HCT116 (cell line): ENCODE results near the gene HBE1. TPM values are rescaled to one million over a fixed set of nuclear protein-coding genes. Genes with fewer than 3 reads are reported as not detected.

Experiments used
- ATAC-seq: fragments of 200-7000 bp; cut with Tn5 transposase; 2 replicates; pipeline ENCODE4 v1.9.1; 2020; ENCODE audit warnings: mild to moderate bottlenecking, moderate library complexity
- BruUV-seq: library from RNA; stranded (reverse); fragments of 400-500 nt; replicated peaks from 2 replicates; lab custom pipeline; 2021; lab: Mats Ljungman, UMichigan
- CTCF ChIA-PET: fragments of 300-600 bp; sonication (Branson Sonifier 250); formaldehyde crosslinking; loops from one replicate; lab custom pipeline; 2021; ENCODE audit warnings: antibody characterized with exemption; lab: Charles Lee
- POLR2A ChIA-PET: fragments of 300-600, 350-600 bp; sonication (Branson Sonifier 250); formaldehyde crosslinking; loops from one replicate; lab custom pipeline; 2021; ENCODE audit warnings: antibody characterized with exemption; lab: Charles Lee
- RAD21 ChIA-PET, 2 experiments: fragments of 300-600 bp; sonication (Branson Sonifier 250); formaldehyde crosslinking; loops; one replicate each; lab custom pipeline; 2023; ENCODE audit warnings: low total read pairs in 2 of 2; ENCODE audit not compliant: uncharacterized antibody in 2 of 2, unreplicated experiment in 2 of 2, low non-redundant PET in 1 of 2; lab: Charles Lee
- DNase-seq: peaks from one replicate; pipeline ENCODE4 v3.0.0-alpha.2; 2010; ENCODE audit warnings: low read depth, low spot score
- H2AFZ ChIP-seq: fragments of 200-600 bp; shearing (Covaris generic), sonication (generic); 2 replicates; pipeline ENCODE4 v1.6.1; 2017; ENCODE audit warnings: low read depth, mixed run types, mixed read lengths, antibody characterized with exemption, low read length; ENCODE audit not compliant: poor library complexity, severe bottlenecking
- H3K27ac ChIP-seq: 2 replicates; pipeline ENCODE4 v1.5.1; 2012; ENCODE audit warnings: low read depth, low read length
- H3K27me3 ChIP-seq: fragments of 200-600 bp; sonication (generic); 2 replicates; pipeline ENCODE4 v1.6.1; 2016; ENCODE audit warnings: mixed run types, low read length, mixed read lengths; ENCODE audit not compliant: insufficient read depth
- H3K36me3 ChIP-seq, 2 experiments: fragments of 200-500 bp in 1 of 2; fragments of 200-600 bp in 1 of 2; sonication (Bioruptor generic) in 1 of 2; sonication (generic) in 1 of 2; 2 replicates each; pipeline versions ENCODE4 v1.5.1 to v1.6.1; 2014 to 2016; ENCODE audit warnings: low read length in 2 of 2, inconsistent platforms in 1 of 2, mixed read lengths in 1 of 2, mixed run types in 1 of 2; ENCODE audit not compliant: insufficient read depth in 2 of 2, control insufficient read depth in 1 of 2
- H3K4me1 ChIP-seq, 2 experiments: fragments of 200-600 bp in 1 of 2; sonication (generic) in 1 of 2; 2 replicates each; pipeline versions ENCODE4 v1.5.1 to v1.6.1; 2012 to 2017; ENCODE audit warnings: low read length in 2 of 2, inconsistent platforms in 1 of 2, mild to moderate bottlenecking in 1 of 2, mixed read lengths in 1 of 2, mixed run types in 1 of 2, moderate library complexity in 1 of 2; ENCODE audit not compliant: insufficient read depth in 2 of 2, control insufficient read depth in 1 of 2
- H3K4me2 ChIP-seq: fragments of 200-600 bp; sonication (generic); 2 replicates; pipeline ENCODE4 v1.6.1; 2017; ENCODE audit warnings: mixed run types, low read length, mixed read lengths
- H3K4me3 ChIP-seq, 2 experiments: fragments of 200-600 bp in 1 of 2; sonication (generic) in 1 of 2; replicated peaks in 1 of 2; 2 replicates each; pipeline ENCODE4 v1.5.1; 2011 to 2016; ENCODE audit warnings: low read length in 2 of 2, control low read depth in 1 of 2, low read depth in 1 of 2, mild to moderate bottlenecking in 1 of 2, mixed read lengths in 1 of 2, mixed run types in 1 of 2
- H3K79me2 ChIP-seq: fragments of 200-600 bp; sonication (generic); 2 replicates; pipeline ENCODE4 v1.6.1; 2017; ENCODE audit warnings: mild to moderate bottlenecking, mixed run types, low read length, moderate library complexity, mixed read lengths; ENCODE audit not compliant: insufficient read depth
- H3K9ac ChIP-seq: fragments of 200-600 bp; sonication (generic); 2 replicates; pipeline ENCODE4 v1.6.1; 2016; ENCODE audit warnings: low read length, mixed read lengths
- H3K9me2 ChIP-seq: fragments of 200-600 bp; sonication (generic), shearing (Covaris generic); 2 replicates; pipeline ENCODE4 v1.6.1; 2017; ENCODE audit warnings: mixed run types, mild to moderate bottlenecking, moderate library complexity; ENCODE audit not compliant: insufficient read depth
- H3K9me3 ChIP-seq, 2 experiments: fragments of 200-500 bp in 1 of 2; fragments of 200-600 bp in 1 of 2; sonication (Bioruptor generic) in 1 of 2; sonication (generic) in 1 of 2; 2 replicates each; pipeline ENCODE4 v1.6.1; 2014 to 2017; ENCODE audit warnings: low read length in 2 of 2, mixed read lengths in 2 of 2, inconsistent platforms in 1 of 2, low read depth in 1 of 2, mild to moderate bottlenecking in 1 of 2, mixed run types in 1 of 2, moderate library complexity in 1 of 2; ENCODE audit not compliant: control insufficient read depth in 1 of 2, insufficient read depth in 1 of 2
- H4K20me1 ChIP-seq: fragments of 200-600 bp; sonication (generic), shearing (Covaris generic); 2 replicates; pipeline ENCODE4 v1.6.1; 2017; ENCODE audit warnings: mixed run types, mild to moderate bottlenecking, moderate library complexity; ENCODE audit not compliant: insufficient read depth
- ATF3 ChIP-seq: IDR thresholded peaks from 2 replicates; pipeline ENCODE4 v1.6.1; 2012
- CBX3 ChIP-seq: IDR thresholded peaks from 2 replicates; pipeline ENCODE4 v1.6.1; 2012; ENCODE audit warnings: low read depth
- CEBPB ChIP-seq: IDR thresholded peaks from 2 replicates; pipeline ENCODE4 v1.6.1; 2012; ENCODE audit warnings: low read depth
- CTCF ChIP-seq, 3 experiments: fragments of 200-600 bp in 1 of 3; sonication (generic) in 1 of 3; IDR thresholded peaks in 2 of 3; conservative IDR thresholded peaks in 1 of 3; 2 replicates each; pipeline ENCODE4 v1.5.1; 2012 to 2017; ENCODE audit warnings: low read depth in 2 of 3, low read length in 2 of 3, antibody characterized with exemption in 1 of 3, borderline replicate concordance in 1 of 3, control low read depth in 1 of 3, mild to moderate bottlenecking in 1 of 3, mixed read lengths in 1 of 3, mixed run types in 1 of 3, moderate library complexity in 1 of 3; ENCODE audit not compliant: insufficient read depth in 1 of 3
- EGR1 ChIP-seq: IDR thresholded peaks from 2 replicates; pipeline ENCODE4 v1.6.1; 2012; ENCODE audit warnings: low read depth
- EZH2 ChIP-seq: fragments of 200-600 bp; sonication (generic); IDR thresholded peaks from 2 replicates; pipeline ENCODE4 v1.6.1; 2017; ENCODE audit warnings: antibody characterized with exemption, mixed run types
- EZH2phosphoT487 ChIP-seq: fragments of 200-600 bp; IDR thresholded peaks from 2 replicates; pipeline ENCODE4 v1.6.1; 2018; ENCODE audit warnings: antibody characterized with exemption, borderline replicate concordance
- FOSL1 ChIP-seq: IDR thresholded peaks from 2 replicates; pipeline ENCODE4 v1.6.1; 2012; ENCODE audit warnings: low read depth
- POLR2A ChIP-seq: IDR thresholded peaks from 2 replicates; pipeline ENCODE4 v1.7.0; 2011; ENCODE audit warnings: borderline replicate concordance; ENCODE audit not compliant: insufficient read depth, insufficient read length; ENCODE audit errors: extremely low read depth
- POLR2AphosphoS5 ChIP-seq: IDR thresholded peaks from 2 replicates; pipeline ENCODE4 v1.6.1; 2011; ENCODE audit warnings: mild to moderate bottlenecking, low read depth, low read length, moderate library complexity
- RAD21 ChIP-seq: IDR thresholded peaks from 2 replicates; pipeline ENCODE4 v1.6.1; 2012; ENCODE audit warnings: low read depth, mild to moderate bottlenecking
- REST ChIP-seq: IDR thresholded peaks from 2 replicates; pipeline ENCODE4 v1.6.1; 2012; ENCODE audit warnings: low read depth
- SIN3A ChIP-seq: IDR thresholded peaks from 2 replicates; pipeline ENCODE4 v1.6.1; 2012; ENCODE audit warnings: low read depth
- SP1 ChIP-seq: IDR thresholded peaks from 2 replicates; pipeline ENCODE4 v1.6.1; 2012; ENCODE audit warnings: low read depth
- SRF ChIP-seq: IDR thresholded peaks from 2 replicates; pipeline ENCODE4 v1.6.1; 2012; ENCODE audit warnings: low read depth
- TCF7L2 ChIP-seq: IDR thresholded peaks from 2 replicates; pipeline ENCODE4 v1.7.0; 2011; ENCODE audit warnings: borderline replicate concordance, inconsistent platforms; ENCODE audit not compliant: insufficient read depth, insufficient read length; ENCODE audit errors: extremely low read depth
- YY1 ChIP-seq: IDR thresholded peaks from 2 replicates; pipeline ENCODE4 v1.6.1; 2011; ENCODE audit warnings: low read length, low read depth, moderate library complexity, mild to moderate bottlenecking; ENCODE audit not compliant: insufficient replicate concordance; ENCODE audit errors: extremely low read depth
- ZBTB33 ChIP-seq: IDR thresholded peaks from 2 replicates; pipeline ENCODE4 v1.6.1; 2011; ENCODE audit warnings: mild to moderate bottlenecking, low read length, moderate library complexity; ENCODE audit not compliant: insufficient replicate concordance; ENCODE audit errors: extremely low read depth
- ZFX ChIP-seq: fragments of 450-650 bp; IDR thresholded peaks from 2 replicates; pipeline ENCODE4 v1.6.1; 2017
- ZNF274 ChIP-seq: fragments of 200-500 bp; sonication (Bioruptor generic); IDR thresholded peaks from 2 replicates; pipeline ENCODE4 v1.6.1; 2014; ENCODE audit warnings: mild to moderate bottlenecking, low read depth, low read length, inconsistent platforms
- intact Hi-C: fragments of 100-400 bp; cut with micrococcal nuclease; formaldehyde crosslinking; loops from 2 replicates; pipeline ENCODE4 v1.10.0; 2022
- total RNA-seq: library from RNA; stranded (reverse); gene quantifications from one replicate; pipeline ENCODE4 v1.2.1, GENCODE V29; 2021; ENCODE audit not compliant: unreplicated experiment

Gene HBE1
- total RNA-seq, 1 experiment from 2014 or later: 212 TPM

GRCh38 chr11:5243816-5244180 is 25.9 kb downstream of the HBE1 start:
- Histone ChIP-seq H3K9me3 (no peaks in the 10 kb centered on the region), H3K27ac (no peak overlapping the region), H3K9ac (no peak overlapping the region), H2AFZ (no peak overlapping the region), H3K79me2 (no peaks in the 10 kb centered on the region), H4K20me1 (no peaks in the 10 kb centered on the region), H3K9me2 (no peaks in the 10 kb centered on the region), H3K4me2 (no peak overlapping the region), H3K27me3 (peaks cover 81% of the 10 kb centered on the region), H3K36me3 (no peaks in the 10 kb centered on the region), H3K4me3 (no peak overlapping the region), H3K4me1 (no peaks in the 10 kb centered on the region)
- POLR2A ChIA-PET: no interaction called here
- no peak for ATAC-seq
- CTCF ChIA-PET: no interaction called here
- DNase-seq: no peak
- RAD21 ChIA-PET: no interaction called here
- TF ChIP-seq YY1: no peak
- TF ChIP-seq ZBTB33: no peak
- TF ChIP-seq SIN3A: no peak
- no peak for TF ChIP-seq REST
- no peak for TF ChIP-seq FOSL1
- no peak for TF ChIP-seq SP1
- no peak for TF ChIP-seq ZNF274
- no peak for TF ChIP-seq CTCF (IDR thresholded peaks at IDR 0.05 in 2 of 3, conservative IDR thresholded peaks at IDR 0.05 in 1 of 3; ENCODE audit: borderline replicate concordance in 1 of 3, insufficient read depth in 1 of 3, low read depth in 2 of 3, low read length in 2 of 3)
- TF ChIP-seq EZH2: no peak
- no peak for TF ChIP-seq CBX3
- no peak for TF ChIP-seq ATF3
- no peak for TF ChIP-seq RAD21
- TF ChIP-seq TCF7L2: no peak
- TF ChIP-seq POLR2A: no peak
- no peak for TF ChIP-seq EZH2phosphoT487
- TF ChIP-seq ZFX: no peak
- no peak for TF ChIP-seq EGR1
- no peak for TF ChIP-seq CEBPB
- TF ChIP-seq POLR2AphosphoS5: no peak
- no peak for TF ChIP-seq SRF
- BruUV-seq: no TSS peak
- intact Hi-C loops: no loop called here
